Measurements from ENCODE around the gene LYG2.
"Not testable (repeated sequence)": the region's sequence is repeated elsewhere in the genome, so short reads cannot be mapped to it uniquely, and the experiment has no call there.

LYG2 gene

GRCh38 chr2:99255491-99256318 lies at the start of gene LYG2:
Gene LYG2, minus strand, starts transcription at chr2:99255666. Its CDS starts 1,406 bp downstream, at chr2:99254260.
- no peak for FAIRE-seq

GRCh38 chr2:99301097-99301496 lies 45.6 kb upstream of the LYG2 start, which contains the start of gene LYG1:
Gene LYG1, minus strand, starts transcription at chr2:99301197. Its CDS starts 5,527 bp downstream, at chr2:99295670.
- FAIRE-seq, result not testable (repeated sequence)

GRCh38 chr2:99299580-99299979 lies 44.1 kb upstream of the LYG2 start:
- no peak for FAIRE-seq

GRCh38 chr2:99297994-99298393 lies 42.5 kb upstream of the LYG2 start:
- FAIRE-seq, result no peak

- no peak for FAIRE-seq
Observed at GRCh38 chr2:99285526-99285925, 30.1 kb upstream of the LYG2 start.

- FAIRE-seq, result no peak
Observed at GRCh38 chr2:99279969-99280695, 24.7 kb upstream of the LYG2 start.

- no peak for FAIRE-seq
Observed at GRCh38 chr2:99278793-99279291, 23.4 kb upstream of the LYG2 start.

- not testable (repeated sequence) for FAIRE-seq
Observed at GRCh38 chr2:99278195-99278765, 22.8 kb upstream of the LYG2 start.

- FAIRE-seq, result no peak
Observed at GRCh38 chr2:99275882-99276281, 20.4 kb upstream of the LYG2 start.

- no peak for FAIRE-seq
Observed at GRCh38 chr2:99261242-99261641, 5.8 kb upstream of the LYG2 start.

- no peak for FAIRE-seq
Observed at GRCh38 chr2:99260184-99260583, 4.7 kb upstream of the LYG2 start.

GRCh38 chr2:99259465-99259864 lies 4.0 kb upstream of the LYG2 start:
- FAIRE-seq, result no peak

GRCh38 chr2:99256677-99257076 lies 1.2 kb upstream of the LYG2 start:
- no peak for FAIRE-seq

GRCh38 chr2:99249951-99250350 lies 5.5 kb downstream of the LYG2 start:
- no peak for FAIRE-seq

- FAIRE-seq, result no peak
Observed at GRCh38 chr2:99242151-99242550, 13.3 kb downstream of the LYG2 start.

GRCh38 chr2:99240431-99240830 lies 15.0 kb downstream of the LYG2 start:
- FAIRE-seq, result no peak

- no peak for FAIRE-seq
Observed at GRCh38 chr2:99238599-99238998, 16.9 kb downstream of the LYG2 start.

GRCh38 chr2:99233177-99233576 lies 22.3 kb downstream of the LYG2 start:
- FAIRE-seq, result not testable (repeated sequence)

GRCh38 chr2:99217929-99218501 lies 37.5 kb downstream of the LYG2 start:
- FAIRE-seq, result no peak

GRCh38 chr2:99216096-99216495 lies 39.4 kb downstream of the LYG2 start:
- no peak for FAIRE-seq

- no peak for FAIRE-seq
Observed at GRCh38 chr2:99205491-99205890, 50.0 kb downstream of the LYG2 start.

GRCh38 chr2:99201959-99202678 lies 53.3 kb downstream of the LYG2 start:
- no peak for FAIRE-seq

Measured in G401.6 (cell line).